ENCODE results near the gene DDO. TPM values are rescaled to one million over a fixed set of nuclear protein-coding genes. Genes with fewer than 3 reads are reported as not detected.

The DDO gene
- total and polyA plus RNA-seq, 9 of the 15 experiments (the other 6 are each of a cell fraction or from before 2014, with no cell fraction given): not detected

DNA sequence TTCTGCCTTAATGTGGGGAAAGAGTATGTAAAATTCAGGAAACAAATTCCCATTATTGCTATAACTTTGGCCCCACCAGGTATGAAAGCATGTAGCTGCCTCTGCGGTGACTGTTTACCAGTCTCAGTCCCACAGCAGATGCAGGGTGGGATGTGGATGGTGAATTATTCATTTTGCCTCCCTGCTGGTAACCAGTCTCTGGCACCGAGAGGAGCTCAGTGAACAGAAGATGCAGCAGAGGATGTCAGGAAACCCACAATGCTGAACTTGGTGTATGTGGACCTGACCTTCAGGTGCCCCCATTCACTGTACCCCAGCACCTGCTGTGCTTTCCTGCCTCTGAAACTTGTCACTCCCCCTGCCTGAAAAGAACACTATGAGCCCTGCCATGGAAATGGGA, 48.4 kb downstream of the DDO start (continued):
- TF ChIP-seq TFE3 (CRISPR knock-in tag; IDR thresholded peaks at IDR 0.05) (no peak), SLC30A9 (CRISPR knock-in tag; IDR thresholded peaks at IDR 0.05) (no peak), HEY1 (CRISPR knock-in tag; IDR thresholded peaks at IDR 0.05; ENCODE audit: borderline replicate concordance) (no peak), CHCHD3 (CRISPR knock-in tag; IDR thresholded peaks at IDR 0.05) (no peak), NR1H2 (CRISPR knock-in tag; IDR thresholded peaks at IDR 0.05) (no peak)
- TF ChIP-seq, protein P1, sequence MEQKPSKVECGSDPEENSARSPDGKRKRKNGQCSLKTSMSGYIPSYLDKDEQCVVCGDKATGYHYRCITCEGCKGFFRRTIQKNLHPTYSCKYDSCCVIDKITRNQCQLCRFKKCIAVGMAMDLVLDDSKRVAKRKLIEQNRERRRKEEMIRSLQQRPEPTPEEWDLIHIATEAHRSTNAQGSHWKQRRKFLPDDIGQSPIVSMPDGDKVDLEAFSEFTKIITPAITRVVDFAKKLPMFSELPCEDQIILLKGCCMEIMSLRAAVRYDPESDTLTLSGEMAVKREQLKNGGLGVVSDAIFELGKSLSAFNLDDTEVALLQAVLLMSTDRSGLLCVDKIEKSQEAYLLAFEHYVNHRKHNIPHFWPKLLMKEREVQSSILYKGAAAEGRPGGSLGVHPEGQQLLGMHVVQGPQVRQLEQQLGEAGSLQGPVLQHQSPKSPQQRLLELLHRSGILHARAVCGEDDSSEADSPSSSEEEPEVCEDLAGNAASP (IDR thresholded peaks at IDR 0.05): no peak

DNA sequence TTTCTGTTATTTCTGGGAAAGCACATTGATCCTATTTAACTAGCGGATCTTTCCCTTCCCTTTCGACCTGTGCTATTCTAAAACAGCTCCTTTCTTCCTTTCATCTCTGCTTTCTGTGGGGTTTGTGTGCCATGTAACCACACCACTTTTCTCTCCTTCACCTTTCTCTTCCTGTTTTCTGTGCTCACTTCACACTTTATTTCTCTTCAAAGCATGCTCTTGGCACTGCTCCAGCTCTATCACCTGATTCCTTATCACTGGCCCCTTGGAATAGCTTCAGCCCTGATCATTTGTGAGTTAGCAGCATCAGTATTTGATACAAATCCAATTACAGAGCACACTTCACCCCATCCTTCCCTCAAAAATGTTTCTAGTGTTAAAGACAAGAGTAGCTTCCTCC, 49.1 kb downstream of the DDO start:
- Histone ChIP-seq H3K4me3 (no peak overlapping the region), H3K9me1 (ENCODE audit: control insufficient read depth, insufficient read depth, low read length) (no peaks in the 10 kb centered on the region), H4K20me1 (replicated peaks; ENCODE audit: control insufficient read depth, insufficient read depth, low read length) (no peaks in the 10 kb centered on the region; the same call in 1 of the 2 replicates), H3K27ac (ENCODE audit: extremely low read depth, low read depth, low read length) (no peak overlapping the region), H2AFZ (ENCODE audit: low read depth, low read length) (no peak overlapping the region), H3K79me2 (ENCODE audit: control insufficient read depth, insufficient read depth, low read length) (no peaks in the 10 kb centered on the region), H3K4me2 (ENCODE audit: insufficient read depth, low read length) (no peak overlapping the region), H3K4me1 (replicated peaks in 1 of 2; ENCODE audit: control insufficient read depth in 2 of 2, insufficient read depth in 2 of 2, low read length in 2 of 2) (no peaks in the 10 kb centered on the region), H3K27me3 (ENCODE audit: control insufficient read depth in 2 of 2, insufficient read depth in 2 of 2, low read length in 2 of 2) (no peaks in the 10 kb centered on the region; a peak in 1 of 5 replicates), H3K9me3 (replicated peaks; ENCODE audit: control insufficient read depth, insufficient read depth, low read depth, low read length) (no peaks in the 10 kb centered on the region), H3K9ac (ENCODE audit: insufficient read depth in 1 of 2, low read depth in 2 of 2, low read length in 2 of 2) (no peak overlapping the region), H3K36me3 (ENCODE audit: control insufficient read depth, insufficient read depth, low read length) (no peaks in the 10 kb centered on the region)
- no peak for DNase-seq (ENCODE audit: extremely low read depth in 1 of 4, low spot score in 3 of 4)
- peak; percentile 67 for TF ChIP-seq NFIC (IDR thresholded peaks at IDR 0.05)
- TF ChIP-seq, protein P2, sequence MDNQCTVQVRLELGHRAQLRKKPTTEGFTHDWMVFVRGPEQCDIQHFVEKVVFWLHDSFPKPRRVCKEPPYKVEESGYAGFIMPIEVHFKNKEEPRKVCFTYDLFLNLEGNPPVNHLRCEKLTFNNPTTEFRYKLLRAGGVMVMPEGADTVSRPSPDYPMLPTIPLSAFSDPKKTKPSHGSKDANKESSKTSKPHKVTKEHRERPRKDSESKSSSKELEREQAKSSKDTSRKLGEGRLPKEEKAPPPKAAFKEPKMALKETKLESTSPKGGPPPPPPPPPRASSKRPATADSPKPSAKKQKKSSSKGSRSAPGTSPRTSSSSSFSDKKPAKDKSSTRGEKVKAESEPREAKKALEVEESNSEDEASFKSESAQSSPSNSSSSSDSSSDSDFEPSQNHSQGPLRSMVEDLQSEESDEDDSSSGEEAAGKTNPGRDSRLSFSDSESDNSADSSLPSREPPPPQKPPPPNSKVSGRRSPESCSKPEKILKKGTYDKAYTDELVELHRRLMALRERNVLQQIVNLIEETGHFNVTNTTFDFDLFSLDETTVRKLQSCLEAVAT (IDR thresholded peaks at IDR 0.05): no peak
- in situ Hi-C loops (cut with MboI) (no loop called here), intact Hi-C loops (cut with micrococcal nuclease) (no loop called here)
- FAIRE-seq: no peak
- WGBS (ENCODE audit: insufficient coverage, low coverage, missing lambda C conversion rate): 6% methylated on average over 2 of the region's 2 CpGs
- no TSS peak for BruUV-seq (replicated peaks)
- ChIA-PET CTCF (ENCODE audit: low intra/inter-chr PET ratio) (no interaction called here), POLR2A (interaction anchor here (1.2 kb wide), 1 partner anchor 11 kb away, joined by 3 read pairs; no protein-coding TSS in a partner anchor)
- ATAC-seq: no peak
